HEK293 (cell line): Measurements from ENCODE around the gene SLC26A11.

Source experiments
- CTCF ChIA-PET: fragments of 350-600 bp; formaldehyde crosslinking; extraction: SDS; loops from one replicate; lab custom pipeline; 2021; ENCODE audit warnings: antibody characterized with exemption; lab: Yijun Ruan, JAX
- POLR2A ChIA-PET: fragments of 300-600 bp; formaldehyde crosslinking; extraction: SDS; loops from one replicate; lab custom pipeline; 2020; ENCODE audit warnings: antibody characterized with exemption, inconsistent platforms; lab: Yijun Ruan, JAX
- H3K27ac ChIP-seq: fragments of 200-500 bp; sonication (Bioruptor generic); 2 replicates; pipeline ENCODE4 v1.5.1; 2014; ENCODE audit warnings: low read depth, low read length, control low read depth, inconsistent platforms; ENCODE audit errors: extremely low read depth
- H3K36me3 ChIP-seq, 2 experiments: fragments of 200-500 bp in 1 of 2; sonication (Bioruptor generic) in 1 of 2; 1 replicate in 1 of 2; 2 replicates in 1 of 2; pipeline ENCODE4 v1.5.1; 2014 to 2017; ENCODE audit warnings: inconsistent platforms in 2 of 2, low read length in 2 of 2; ENCODE audit not compliant: control insufficient read depth in 2 of 2, insufficient read depth in 1 of 2
- H3K4me1 ChIP-seq: fragments of 200-500 bp; sonication (Bioruptor generic); 2 replicates; pipeline ENCODE4 v1.5.1; 2014; ENCODE audit warnings: mild to moderate bottlenecking, low read length, inconsistent platforms; ENCODE audit not compliant: control insufficient read depth, insufficient read depth
- H3K4me3 ChIP-seq: 2 replicates; pipeline ENCODE4 v1.5.1; 2011; ENCODE audit warnings: low read depth, mild to moderate bottlenecking, control low read depth, low read length, moderate library complexity
- H3K9me3 ChIP-seq: fragments of 200-500 bp; sonication (Bioruptor generic); 2 replicates; pipeline ENCODE4 v1.5.1; 2014; ENCODE audit warnings: low read depth, low read length, inconsistent platforms; ENCODE audit not compliant: control insufficient read depth, insufficient read depth
- EGR2 ChIP-seq: fragments of 450-650 bp; formaldehyde crosslinking; IDR thresholded peaks from 2 replicates; pipeline ENCODE4 v1.5.1; 2016; ENCODE audit warnings: low read depth, missing biosample characterization, missing genetic modification characterization
- GLI2 ChIP-seq: fragments of 450-650 bp; formaldehyde crosslinking; IDR thresholded peaks from 2 replicates; pipeline ENCODE4; 2017; ENCODE audit warnings: missing biosample characterization, missing genetic modification characterization, low read depth, borderline replicate concordance
- GLI4 ChIP-seq: fragments of 450-650 bp; formaldehyde crosslinking; IDR thresholded peaks from 2 replicates; pipeline ENCODE4 v1.5.1; 2016; ENCODE audit warnings: missing biosample characterization, missing genetic modification characterization
- OVOL3 ChIP-seq: fragments of 450-650 bp; formaldehyde crosslinking; IDR thresholded peaks from 2 replicates; pipeline ENCODE4 v1.5.1; 2016; ENCODE audit warnings: missing biosample characterization, missing genetic modification characterization
- REPIN1 ChIP-seq: fragments of 450-650 bp; formaldehyde crosslinking; IDR thresholded peaks from 2 replicates; pipeline ENCODE4 v1.5.1; 2017; ENCODE audit warnings: missing biosample characterization, missing genetic modification characterization, low read depth
- SALL2 ChIP-seq: fragments of 450-650 bp; formaldehyde crosslinking; IDR thresholded peaks from 2 replicates; pipeline ENCODE4 v1.5.0; 2017; ENCODE audit warnings: missing biosample characterization, mild to moderate bottlenecking, missing genetic modification characterization, borderline replicate concordance
- SP3 ChIP-seq: fragments of 450-650 bp; formaldehyde crosslinking; IDR thresholded peaks from 2 replicates; pipeline ENCODE4 v1.5.1; 2016; ENCODE audit warnings: missing biosample characterization, missing genetic modification characterization
- SP7 ChIP-seq: fragments of 450-650 bp; formaldehyde crosslinking; IDR thresholded peaks from 2 replicates; pipeline ENCODE4 v1.5.1; 2016; ENCODE audit warnings: missing biosample characterization, missing genetic modification characterization
- TCF7L2 ChIP-seq: IDR thresholded peaks from 2 replicates; pipeline ENCODE4 v1.6.1; 2011; ENCODE audit warnings: low read depth, mild to moderate bottlenecking, inconsistent platforms, low read length, moderate library complexity, borderline replicate concordance
- WT1 ChIP-seq: fragments of 450-650 bp; formaldehyde crosslinking; IDR thresholded peaks from 2 replicates; pipeline ENCODE4 v1.5.1; 2016; ENCODE audit warnings: missing biosample characterization, missing genetic modification characterization
- ZBTB1 ChIP-seq: fragments of 450-650 bp; formaldehyde crosslinking; IDR thresholded peaks from 2 replicates; pipeline ENCODE4 v1.5.1; 2016; ENCODE audit warnings: missing biosample characterization, missing genetic modification characterization
- ZBTB10 ChIP-seq: fragments of 450-650 bp; formaldehyde crosslinking; IDR thresholded peaks from 2 replicates; pipeline ENCODE4 v1.5.1; 2016; ENCODE audit warnings: missing biosample characterization, missing genetic modification characterization
- ZNF148 ChIP-seq: fragments of 450-650 bp; formaldehyde crosslinking; IDR thresholded peaks from 2 replicates; pipeline ENCODE4 v1.5.0; 2017; ENCODE audit warnings: missing biosample characterization, missing genetic modification characterization, borderline replicate concordance
- ZNF157 ChIP-seq: fragments of 450-650 bp; formaldehyde crosslinking; IDR thresholded peaks from 2 replicates; pipeline ENCODE4 v1.5.1; 2016; ENCODE audit warnings: missing biosample characterization, missing genetic modification characterization
- ZNF19 ChIP-seq: fragments of 450-650 bp; formaldehyde crosslinking; IDR thresholded peaks from 2 replicates; pipeline ENCODE4; 2016; ENCODE audit warnings: missing biosample characterization, missing genetic modification characterization, low read depth
- ZNF214 ChIP-seq: fragments of 450-650 bp; formaldehyde crosslinking; IDR thresholded peaks from 2 replicates; pipeline ENCODE4 v1.5.1; 2017; ENCODE audit warnings: missing biosample characterization, mild to moderate bottlenecking, missing genetic modification characterization, borderline replicate concordance
- ZNF362 ChIP-seq: fragments of 450-650 bp; formaldehyde crosslinking; IDR thresholded peaks from 2 replicates; pipeline ENCODE4 v1.5.1; 2016; ENCODE audit warnings: missing biosample characterization, missing genetic modification characterization
- ZNF433 ChIP-seq: fragments of 450-650 bp; formaldehyde crosslinking; IDR thresholded peaks from 2 replicates; pipeline ENCODE4 v1.5.1; 2016; ENCODE audit warnings: missing biosample characterization, missing genetic modification characterization, low read depth
- ZNF514 ChIP-seq: fragments of 450-650 bp; formaldehyde crosslinking; IDR thresholded peaks from 2 replicates; pipeline ENCODE4 v1.5.1; 2016; ENCODE audit warnings: missing biosample characterization, missing genetic modification characterization
- ZNF529 ChIP-seq: fragments of 450-650 bp; formaldehyde crosslinking; IDR thresholded peaks from 2 replicates; pipeline ENCODE4 v1.5.1; 2017; ENCODE audit warnings: missing genetic modification characterization, missing biosample characterization; ENCODE audit not compliant: insufficient replicate concordance
- ZNF621 ChIP-seq: fragments of 450-650 bp; formaldehyde crosslinking; IDR thresholded peaks from 2 replicates; pipeline ENCODE4 v1.5.1; 2017; ENCODE audit warnings: missing biosample characterization, missing genetic modification characterization
- ZNF623 ChIP-seq: fragments of 450-650 bp; formaldehyde crosslinking; IDR thresholded peaks from 2 replicates; pipeline ENCODE4 v1.5.1; 2016; ENCODE audit warnings: missing biosample characterization, missing genetic modification characterization
- ZNF626 ChIP-seq: fragments of 450-650 bp; sonication (Bioruptor Pico); formaldehyde crosslinking; IDR thresholded peaks from 2 replicates; pipeline ENCODE4 v1.5.1; 2018; ENCODE audit warnings: missing biosample characterization, missing genetic modification characterization, inconsistent platforms
- ZNF670 ChIP-seq: fragments of 450-650 bp; formaldehyde crosslinking; IDR thresholded peaks from 2 replicates; pipeline ENCODE4 v1.5.1; 2016; ENCODE audit warnings: missing biosample characterization, missing genetic modification characterization, low read depth

The SLC26A11 gene

GRCh38 chr17:80295559-80295958 lies 75.3 kb downstream of the SLC26A11 start (continued):
- TF ChIP-seq ZBTB1 (no peak), ZBTB10 (tag by site-specific recombination) (no peak)

GRCh38 chr17:80296221-80296620 lies 76.0 kb downstream of the SLC26A11 start:
- Histone ChIP-seq H3K9me3 (no peaks in the 10 kb centered on the region), H3K4me3 (no peak overlapping the region), H3K36me3 (peaks cover 31 to 83% of the 10 kb centered on the region in 2 experiments), H3K27ac (no peak overlapping the region), H3K4me1 (no peaks in the 10 kb centered on the region)
- TF ChIP-seq EGR2 (tag by site-specific recombination) (no peak), SALL2 (tag by site-specific recombination) (no peak), ZNF19 (tag by site-specific recombination) (no peak), ZNF514 (tag by site-specific recombination) (no peak), OVOL3 (tag by site-specific recombination) (no peak), ZNF670 (tag by site-specific recombination) (no peak), WT1 (tag by site-specific recombination) (no peak), ZNF433 (no peak), ZNF529 (tag by site-specific recombination) (no peak), ZNF621 (tag by site-specific recombination) (no peak), ZNF214 (tag by site-specific recombination) (no peak), REPIN1 (tag by site-specific recombination) (no peak), GLI2 (no peak), ZNF362 (tag by site-specific recombination) (no peak), ZNF626 (tag by site-specific recombination) (no peak), ZNF148 (tag by site-specific recombination) (no peak)
- POLR2A ChIA-PET: no interaction called here
- CTCF ChIA-PET: no interaction called here

- no peak for TF ChIP-seq ZNF214 (tag by site-specific recombination)
- no peak for TF ChIP-seq ZNF157 (tag by site-specific recombination)
- TF ChIP-seq GLI4 (tag by site-specific recombination): no peak
- TF ChIP-seq TCF7L2: no peak
- TF ChIP-seq ZNF623 (tag by site-specific recombination): no peak
- TF ChIP-seq ZNF670 (tag by site-specific recombination): no peak
- no peak for TF ChIP-seq OVOL3 (tag by site-specific recombination)
- TF ChIP-seq SP3: no peak
- TF ChIP-seq SP7 (tag by site-specific recombination): no peak
- H3K9me3 ChIP-seq: no peaks in the 10 kb centered on the region
- ChIA-PET CTCF (no interaction called here), POLR2A (no interaction called here)
- H3K4me1 ChIP-seq: no peaks in the 10 kb centered on the region
- H3K4me3 ChIP-seq: no peak overlapping the region
- peaks cover 32 to 81% of the 10 kb centered on the region in 2 experiments for H3K36me3 ChIP-seq
- no peak overlapping the region for H3K27ac ChIP-seq
These were observed 77.9 kb downstream of the SLC26A11 start for GRCh38 chr17:80297996-80298560.
